Measurements from ENCODE around the gene USP47.

USP47 gene

GRCh38 chr11:12007769-12008737 lies 166.3 kb downstream of the USP47 start, which contains the start of gene DKK3:
DKK3 (minus strand) TSS chr11:12008626; CDS start chr11:12008582, 44 bp downstream.
- no peak for DNase-seq
